Mononuclear cell (primary cell): ENCODE data around the gene CEBPZOS. TPM values are rescaled to one million over a fixed set of nuclear protein-coding genes. Genes with fewer than 3 reads are reported as not detected.
A peak's percentile ranks its signal among the peaks of the same experiment; 100 is the strongest.
"Not testable (repeated sequence)": the region's sequence is repeated elsewhere in the genome, so short reads cannot be mapped to it uniquely, and the experiment has no call there.

Source experiments
- H3K27me3 ChIP-seq: 2 replicates; pipeline ENCODE4 v1.6.0; 2011; ENCODE audit warnings: low read length, control low read depth; ENCODE audit not compliant: insufficient read depth
- H3K4me1 ChIP-seq: 2 replicates; pipeline ENCODE4 v1.5.1; 2011; ENCODE audit warnings: mild to moderate bottlenecking, low read length, control low read depth; ENCODE audit not compliant: insufficient read depth
- H3K4me3 ChIP-seq: 2 replicates; pipeline ENCODE4 v1.5.1; 2011; ENCODE audit warnings: mild to moderate bottlenecking, low read length, moderate library complexity
- H3K9me3 ChIP-seq: 2 replicates; pipeline ENCODE4 v1.5.1; 2011; ENCODE audit warnings: low read depth, mild to moderate bottlenecking, control low read depth, low read length
- total RNA-seq: library from RNA; depleted of rRNA; stranded (reverse); fragments of >200 nt; gene quantifications from one replicate; pipeline ENCODE4 v1.2.3, GENCODE V29; 2012

Gene CEBPZOS
- total RNA-seq, 1 donor: 19.3 TPM

- H3K9me3 ChIP-seq: no peaks in the 10 kb centered on the region
- H3K4me3 ChIP-seq: no peak overlapping the region
- no peaks in the 10 kb centered on the region for H3K27me3 ChIP-seq
- H3K4me1 ChIP-seq: no peaks in the 10 kb centered on the region
Measured at GRCh38 chr2:37180640-37181039, 15.7 kb upstream of the CEBPZOS start.

GRCh38 chr2:37181726-37182684 is 14.3 kb upstream of the CEBPZOS start:
- no peaks in the 10 kb centered on the region for H3K27me3 ChIP-seq
- no peaks in the 10 kb centered on the region for H3K9me3 ChIP-seq
- H3K4me3 ChIP-seq: no peak overlapping the region
- no peaks in the 10 kb centered on the region for H3K4me1 ChIP-seq

- Histone ChIP-seq H3K4me1 (peaks cover 26% of the 10 kb centered on the region), H3K4me3 (no peak within 1 kb of the TSS), H3K27me3 (no peaks in the 10 kb centered on the region), H3K9me3 (no peaks in the 10 kb centered on the region)
Measured at GRCh38 chr2:37188570-37188969, 7.7 kb upstream of the CEBPZOS start, which contains the start of gene SULT6B1. Gene SULT6B1, minus strand, starts transcription at chr2:37188670. Its CDS starts 30 bp downstream, at chr2:37188640.

- Histone ChIP-seq H3K4me3 (no peak overlapping the region), H3K27me3 (no peaks in the 10 kb centered on the region), H3K4me1 (peaks cover 26% of the 10 kb centered on the region), H3K9me3 (no peaks in the 10 kb centered on the region)
Measured at GRCh38 chr2:37189452-37190153, 6.7 kb upstream of the CEBPZOS start.

- H3K27me3 ChIP-seq: no peaks in the 10 kb centered on the region
- no peak overlapping the region for H3K4me3 ChIP-seq
- H3K4me1 ChIP-seq: peaks cover 26% of the 10 kb centered on the region
- H3K9me3 ChIP-seq: no peaks in the 10 kb centered on the region
Measured at GRCh38 chr2:37190290-37190689, 6.0 kb upstream of the CEBPZOS start.

- no peaks in the 10 kb centered on the region for H3K27me3 ChIP-seq
- H3K4me3 ChIP-seq: no peak overlapping the region
- no peaks in the 10 kb centered on the region for H3K9me3 ChIP-seq
- peaks cover 32% of the 10 kb centered on the region for H3K4me1 ChIP-seq
Measured at GRCh38 chr2:37191253-37191652, 5.0 kb upstream of the CEBPZOS start.

- Histone ChIP-seq H3K4me3 (no peak overlapping the region), H3K4me1 (peaks cover 32% of the 10 kb centered on the region), H3K27me3 (no peaks in the 10 kb centered on the region), H3K9me3 (no peaks in the 10 kb centered on the region)
Measured at GRCh38 chr2:37191747-37192146, 4.5 kb upstream of the CEBPZOS start.

GRCh38 chr2:37192551-37192950 is 3.7 kb upstream of the CEBPZOS start:
- Histone ChIP-seq H3K4me1 (peaks cover 40% of the 10 kb centered on the region), H3K9me3 (no peaks in the 10 kb centered on the region), H3K27me3 (no peaks in the 10 kb centered on the region), H3K4me3 (no peak overlapping the region)

GRCh38 chr2:37195862-37196319 is 405 bp upstream of the CEBPZOS start:
- not testable (repeated sequence) for H3K27me3 ChIP-seq, H3K9me3 ChIP-seq
- H3K4me1 ChIP-seq: peaks cover 38% of the 10 kb centered on the region
- peak overlapping the region; percentile 72 for H3K4me3 ChIP-seq

GRCh38 chr2:37198681-37199065 is 2.4 kb downstream of the CEBPZOS start:
- no peaks in the 10 kb centered on the region for H3K9me3 ChIP-seq

GRCh38 chr2:37201208-37201607 is 4.9 kb downstream of the CEBPZOS start:
- peaks cover 21% of the 10 kb centered on the region for H3K4me1 ChIP-seq

More at GRCh38 chr2:37198681-37199065, 2.4 kb downstream of the CEBPZOS start:
- H3K4me1 ChIP-seq: peaks cover 27% of the 10 kb centered on the region
- no peak overlapping the region for H3K4me3 ChIP-seq
- no peaks in the 10 kb centered on the region for H3K27me3 ChIP-seq

GRCh38 chr2:37201766-37202165 is 5.5 kb downstream of the CEBPZOS start:
- Histone ChIP-seq H3K9me3 (peaks cover 6% of the 10 kb centered on the region), H3K4me1 (peaks cover 21% of the 10 kb centered on the region), H3K4me3 (no peak overlapping the region), H3K27me3 (no peaks in the 10 kb centered on the region)

More at GRCh38 chr2:37201208-37201607, 4.9 kb downstream of the CEBPZOS start:
- no peak overlapping the region for H3K4me3 ChIP-seq
- peaks cover under 1% of the 10 kb centered on the region for H3K9me3 ChIP-seq
- H3K27me3 ChIP-seq: no peaks in the 10 kb centered on the region

GRCh38 chr2:37203708-37204107 is 7.4 kb downstream of the CEBPZOS start:
- Histone ChIP-seq H3K4me3 (no peak overlapping the region), H3K4me1 (peaks cover 3% of the 10 kb centered on the region), H3K27me3 (no peaks in the 10 kb centered on the region), H3K9me3 (peaks cover 26% of the 10 kb centered on the region)

GRCh38 chr2:37205071-37205661 is 8.9 kb downstream of the CEBPZOS start:
- peaks cover 36% of the 10 kb centered on the region for H3K9me3 ChIP-seq
- H3K4me1 ChIP-seq, H3K4me3 ChIP-seq, H3K27me3 ChIP-seq: not testable (repeated sequence)
